ENCODE data around the gene PSME3IP1.
"Not testable (repeated sequence)": the region's sequence is repeated elsewhere in the genome, so short reads cannot be mapped to it uniquely, and the experiment has no call there.

Gene PSME3IP1

GRCh38 chr16:57196753-57197152, 10.9 kb upstream of the PSME3IP1 start:
- no peak for DNase-seq

GRCh38 chr16:57196286-57196685, 10.4 kb upstream of the PSME3IP1 start:
- DNase-seq, result no peak

- no peak for DNase-seq
Measured at GRCh38 chr16:57194512-57194911, 8.7 kb upstream of the PSME3IP1 start.

GRCh38 chr16:57192720-57193486, 7.1 kb upstream of the PSME3IP1 start:
- no peak for DNase-seq

- DNase-seq, result no peak
Measured at GRCh38 chr16:57192146-57192545, 6.3 kb upstream of the PSME3IP1 start.

- no peak for DNase-seq
Measured at GRCh38 chr16:57191056-57191571, 5.3 kb upstream of the PSME3IP1 start.

GRCh38 chr16:57190136-57190535, 4.3 kb upstream of the PSME3IP1 start:
- no peak for DNase-seq

- DNase-seq, result not testable (repeated sequence)
Measured at GRCh38 chr16:57189527-57189926, 3.7 kb upstream of the PSME3IP1 start.

- no peak for DNase-seq
Measured at GRCh38 chr16:57188711-57189002, 2.8 kb upstream of the PSME3IP1 start.

- DNase-seq, result not testable (repeated sequence)
Measured at GRCh38 chr16:57187902-57188710, 2.3 kb upstream of the PSME3IP1 start.

GRCh38 chr16:57186872-57187854, 1.3 kb upstream of the PSME3IP1 start:
- peak; percentile 19 for DNase-seq

- peak; percentile 24 for DNase-seq
Measured at GRCh38 chr16:57185446-57185944, 344 bp downstream of the PSME3IP1 start.

GRCh38 chr16:57184887-57185445, 873 bp downstream of the PSME3IP1 start:
- no peak for DNase-seq

GRCh38 chr16:57184113-57184512, 1.7 kb downstream of the PSME3IP1 start:
- DNase-seq, result no peak

- no peak for DNase-seq
Measured at GRCh38 chr16:57179215-57179828, 6.5 kb downstream of the PSME3IP1 start.

GRCh38 chr16:57178793-57179212, 7.0 kb downstream of the PSME3IP1 start:
- DNase-seq, result no peak

GRCh38 chr16:57178196-57178595, 7.6 kb downstream of the PSME3IP1 start:
- no peak for DNase-seq

GRCh38 chr16:57175896-57176295, 9.9 kb downstream of the PSME3IP1 start:
- no peak for DNase-seq

- no peak for DNase-seq
Measured at GRCh38 chr16:57172721-57173290, 13.0 kb downstream of the PSME3IP1 start.

- no peak for DNase-seq
Measured at GRCh38 chr16:57169327-57169726, 16.5 kb downstream of the PSME3IP1 start.

GRCh38 chr16:57167953-57168352, 17.9 kb downstream of the PSME3IP1 start:
- peak; percentile 73 for DNase-seq
